HepG2 (cell line): ENCODE data around the gene OTOP3. TPM values are rescaled to one million over a fixed set of nuclear protein-coding genes. Genes with fewer than 3 reads are reported as not detected.
"Not testable (repeated sequence)": the region's sequence is repeated elsewhere in the genome, so short reads cannot be mapped to it uniquely, and the experiment has no call there.

Experiments used
- ATAC-seq: fragments of 200-7000 bp; cut with Tn5 transposase; 3 replicates; pipeline ENCODE4 v1.9.1; 2020; ENCODE audit warnings: mild to moderate bottlenecking, moderate library complexity
- BruUV-seq: library from RNA; stranded (reverse); fragments of 400-500 nt; replicated peaks from 2 replicates; lab custom pipeline; 2021; lab: Mats Ljungman, UMichigan
- CTCF ChIA-PET: fragments of 300-600 bp; formaldehyde crosslinking; extraction: SDS; loops from one replicate; lab custom pipeline; 2021; ENCODE audit warnings: low total read pairs, inconsistent platforms, low intra/inter-chr PET ratio; lab: Yijun Ruan, JAX
- POLR2A ChIA-PET: fragments of 350-600 bp; sonication (Branson Sonifier 250); formaldehyde crosslinking; loops from one replicate; lab custom pipeline; 2020; ENCODE audit warnings: antibody characterized with exemption, inconsistent platforms; lab: Yijun Ruan, JAX
- DNase-seq: peaks from one replicate; pipeline ENCODE4 v3.0.0-alpha.2; 2015; ENCODE audit warnings: low spot score
- FAIRE-seq: peaks from 3 replicates; lab custom pipeline; 2011; peaks lifted over from hg19 to GRCh38; lab: Jason Lieb, UNC
- H2AFZ ChIP-seq: one replicate; pipeline ENCODE4 v1.6.1; 2011; ENCODE audit warnings: low read length, inconsistent platforms
- H3K27ac ChIP-seq: fragments of 300-600 bp; 3 replicates; pipeline ENCODE4 v1.8.0; 2011; ENCODE audit warnings: mixed run types, mild to moderate bottlenecking, mixed read lengths, low read length, inconsistent platforms; ENCODE audit not compliant: insufficient read depth; ENCODE audit errors: extremely low read length
- H3K27me3 ChIP-seq, 2 experiments: fragments of 200-600 bp in 1 of 2; 2 replicates in 1 of 2; 3 replicates in 1 of 2; pipeline versions ENCODE4 v1.6.0 to v1.8.0; 2011; ENCODE audit warnings: low read length in 2 of 2, mild to moderate bottlenecking in 2 of 2, moderate library complexity in 2 of 2, inconsistent platforms in 1 of 2; ENCODE audit not compliant: insufficient read depth in 2 of 2, control insufficient read depth in 1 of 2
- H3K36me3 ChIP-seq, 2 experiments: fragments of 200-600 bp in 1 of 2; replicated peaks in 1 of 2; 2 replicates in 1 of 2; 3 replicates in 1 of 2; pipeline versions ENCODE4 v1.5.1 to v1.8.0; 2011; ENCODE audit warnings: low read length in 2 of 2, inconsistent platforms in 1 of 2; ENCODE audit not compliant: insufficient read depth in 2 of 2, control insufficient read depth in 1 of 2
- H3K4me1 ChIP-seq: 2 replicates; pipeline ENCODE4 v1.5.1; 2012; ENCODE audit warnings: low read length, inconsistent platforms; ENCODE audit not compliant: insufficient read depth
- H3K4me2 ChIP-seq: 2 replicates; pipeline ENCODE4 v1.6.0; 2011; ENCODE audit warnings: low read depth, low read length, inconsistent platforms
- H3K4me3 ChIP-seq, 3 experiments: fragments of 200-600 bp in 1 of 3; sonication (generic), shearing (Covaris generic) in 1 of 3; replicated peaks in 1 of 3; 2 replicates each; pipeline ENCODE4 v1.5.1; 2011 to 2016; ENCODE audit warnings: low read length in 3 of 3, inconsistent platforms in 2 of 3, low read depth in 2 of 3, mild to moderate bottlenecking in 2 of 3, control low read depth in 1 of 3, mixed read lengths in 1 of 3; ENCODE audit not compliant: insufficient read depth in 1 of 3
- H3K79me2 ChIP-seq: one replicate; pipeline ENCODE4 v1.6.1; 2011; ENCODE audit warnings: low read length, inconsistent platforms; ENCODE audit not compliant: insufficient read depth
- H3K9ac ChIP-seq: 2 replicates; pipeline ENCODE4 v1.6.0; 2011; ENCODE audit warnings: mild to moderate bottlenecking, low read depth, low read length, inconsistent platforms; ENCODE audit not compliant: insufficient read depth
- H3K9me3 ChIP-seq: 2 replicates; pipeline ENCODE4 v1.5.1; 2012; ENCODE audit warnings: mild to moderate bottlenecking, low read length
- H4K20me1 ChIP-seq: 2 replicates; pipeline ENCODE4 v1.6.0; 2011; ENCODE audit warnings: inconsistent platforms, mild to moderate bottlenecking, low read length, moderate library complexity; ENCODE audit not compliant: insufficient read depth
- CHCHD3 ChIP-seq: sonication (generic); formaldehyde crosslinking; IDR thresholded peaks from 2 replicates; pipeline ENCODE4 v1.8.0; 2022; ENCODE audit warnings: mild to moderate bottlenecking, missing genetic modification reagents, moderate library complexity
- GABPA ChIP-seq, 2 experiments: IDR thresholded peaks; 2 replicates each; pipeline ENCODE4 v1.6.1; 2011 to 2016; ENCODE audit warnings: low read depth in 2 of 2, low read length in 1 of 2, missing biosample characterization in 1 of 2, missing genetic modification characterization in 1 of 2
- IRF2 ChIP-seq: IDR thresholded peaks from 2 replicates; pipeline ENCODE4 v1.6.1; 2018; ENCODE audit warnings: missing genetic modification reagents, missing compliant biosample characterization
- KAT8 ChIP-seq: IDR thresholded peaks from 2 replicates; pipeline ENCODE4 v1.6.1; 2016; ENCODE audit warnings: missing genetic modification reagents, missing compliant biosample characterization
- MXD1 ChIP-seq: sonication (generic); formaldehyde crosslinking; IDR thresholded peaks from 2 replicates; pipeline ENCODE4 v1.4.0; 2020; ENCODE audit warnings: mild to moderate bottlenecking, missing genetic modification reagents
- MXI1 ChIP-seq: IDR thresholded peaks from 3 replicates; pipeline ENCODE4 v1.6.1; 2012; ENCODE audit warnings: low read depth, low read length, inconsistent platforms, borderline replicate concordance
- PHF20 ChIP-seq: sonication (generic); formaldehyde crosslinking; IDR thresholded peaks from 2 replicates; pipeline ENCODE4 v1.5.0; 2020; ENCODE audit warnings: mild to moderate bottlenecking, missing genetic modification reagents
- POGK ChIP-seq: sonication (generic); formaldehyde crosslinking; conservative IDR thresholded peaks from 2 replicates; pipeline ENCODE4 v1.8.0; 2022; ENCODE audit warnings: mild to moderate bottlenecking, moderate library complexity, missing genetic modification reagents
- RCOR2 ChIP-seq: IDR thresholded peaks from 2 replicates; pipeline ENCODE4 v1.6.1; 2016; ENCODE audit warnings: missing biosample characterization, missing genetic modification reagents
- TOE1 ChIP-seq: sonication (generic); formaldehyde crosslinking; IDR thresholded peaks from 2 replicates; pipeline ENCODE4 v1.4.0; 2020; ENCODE audit warnings: mild to moderate bottlenecking, missing genetic modification reagents
- ZBTB14 ChIP-seq: sonication (generic); formaldehyde crosslinking; IDR thresholded peaks from 2 replicates; pipeline ENCODE4 v1.4.0; 2020; ENCODE audit warnings: missing genetic modification reagents
- ZNF224 ChIP-seq: sonication (generic); formaldehyde crosslinking; IDR thresholded peaks from 2 replicates; pipeline ENCODE4 v1.5.0; 2020; ENCODE audit warnings: mild to moderate bottlenecking, missing genetic modification reagents
- ZNF296 ChIP-seq: sonication (generic); formaldehyde crosslinking; conservative IDR thresholded peaks from 2 replicates; pipeline ENCODE4 v1.5.0; 2020; ENCODE audit warnings: mild to moderate bottlenecking, missing genetic modification reagents
- ZNF331 ChIP-seq: sonication (generic); formaldehyde crosslinking; IDR thresholded peaks from 2 replicates; pipeline ENCODE4 v1.4.0; 2020; ENCODE audit warnings: missing genetic modification reagents
- ZNF430 ChIP-seq: sonication (generic); formaldehyde crosslinking; IDR thresholded peaks from 2 replicates; pipeline ENCODE4 v1.9.0; 2021; ENCODE audit warnings: mild to moderate bottlenecking, missing genetic modification reagents
- ZNF558 ChIP-seq: sonication (generic); formaldehyde crosslinking; IDR thresholded peaks from 2 replicates; pipeline ENCODE4 v1.9.0; 2022; ENCODE audit warnings: mild to moderate bottlenecking, missing genetic modification reagents, borderline replicate concordance
- ZNF576 ChIP-seq: sonication (generic); formaldehyde crosslinking; IDR thresholded peaks from 2 replicates; pipeline ENCODE4 v1.4.0; 2020; ENCODE audit warnings: mild to moderate bottlenecking, missing genetic modification reagents
- ZNF605 ChIP-seq: sonication (generic); formaldehyde crosslinking; IDR thresholded peaks from 2 replicates; pipeline ENCODE4 v1.8.0; 2022; ENCODE audit warnings: mild to moderate bottlenecking, missing genetic modification reagents
- ZNF720 ChIP-seq: sonication (generic); formaldehyde crosslinking; IDR thresholded peaks from 2 replicates; pipeline ENCODE4 v1.4.0; 2020; ENCODE audit warnings: missing genetic modification reagents
- ZNF879 ChIP-seq: sonication (generic); formaldehyde crosslinking; IDR thresholded peaks from 2 replicates; pipeline ENCODE4 v1.8.1; 2023; ENCODE audit warnings: missing genetic modification reagents
- WGBS: methylation state at CpG from one replicate; pipeline ENCODE4 v1.1.6; 2017; ENCODE audit warnings: low lambda C conversion rate; 5-methylcytosine and 5-hydroxymethylcytosine counted together
- in situ Hi-C: cut with HindIII; loops from 2 replicates; pipeline ENCODE4 v1.10.0; 2017; ENCODE audit warnings: low pct_unique_long_range_greater_than_20kb; ENCODE audit not compliant: extremely low pct_ligation_motif_present
- intact Hi-C: fragments of 100-400 bp; cut with micrococcal nuclease; formaldehyde crosslinking; loops from one replicate; pipeline ENCODE4 v1.10.0; 2022; ENCODE audit not compliant: unreplicated experiment
- polyA plus RNA-seq, 8 experiments: library from polyadenylated mRNA; depleted of rRNA in 3 of 8; stranded (reverse) in 7 of 8; unstranded in 1 of 8; fragments of >200 nt; fragmentation: Illumina TruSeq in 4 of 8; extraction: Trizol in 4 of 8; gene quantifications; 2 replicates each; pipeline versions ENCODE4 v1.2.1 to v1.2.3, GENCODE V29; 2011 to 2016; ENCODE audit warnings: low read depth in 4 of 8, missing spikeins in 1 of 8, mixed read lengths in 1 of 8; ENCODE audit not compliant: insufficient read depth in 1 of 8
- total RNA-seq, 5 experiments: library from RNA; depleted of rRNA; stranded (reverse); fragments of >200 nt; fragmentation: Illumina TruSeq; extraction: Trizol; gene quantifications; 2 replicates each; pipeline ENCODE4 v1.2.3, GENCODE V29; 2016; ENCODE audit warnings: low read depth in 1 of 5

OTOP3 gene
- total and polyA plus RNA-seq, 2 of the 13 experiments (the other 11 are each of a cell fraction or from before 2014, with no cell fraction given): not detected

- DNase-seq, H3K9me3 ChIP-seq, CTCF ChIA-PET, H4K20me1 ChIP-seq, H3K79me2 ChIP-seq, BruUV-seq, in situ Hi-C loops, H3K36me3 ChIP-seq: not testable (repeated sequence)
- POLR2A ChIA-PET: interaction anchor here (0.7 to 3.0 kb wide), 8 partner anchors 8 to 53 kb away, joined by 3 to 32 read pairs (median 4); partner anchors contain the start of genes HID1 and MRPL58
- Histone ChIP-seq H2AFZ (peak overlapping the region; percentile 70), H3K4me2 (peak overlapping the region; percentile 94), H3K9ac (peak overlapping the region; percentile 68), H3K4me3 (peak overlapping the region; percentile 72 to 88 (median 76)), H3K27ac (peak overlapping the region; percentile 29), H3K27me3 (peaks cover 0 to 14% of the 10 kb centered on the region in 2 experiments; a peak in 3 of 5 replicates), H3K4me1 (peaks cover 34% of the 10 kb centered on the region)
- intact Hi-C loops: loop anchor here (1.0 to 2.0 kb wide), 2 partner anchors 21 to 52 kb away; no protein-coding TSS in a partner anchor
- FAIRE-seq (peak; percentile 30), ATAC-seq (peak; percentile 16)
- WGBS: 34% methylated on average over 10 of the region's 14 CpGs
- TF ChIP-seq ZNF605 (CRISPR knock-in tag) (peak; percentile 20; the same call in 1 of the 2 replicates), MXI1 (0 out of 3 replicates have a peak, but pooled peaks have one; percentile 4), ZNF720 (peak; percentile 35; the same call in 1 of the 2 replicates), ZNF224 (CRISPR knock-in tag) (0 out of 2 replicates have a peak, but pooled peaks have one; percentile 21), KAT8 (peak; percentile 46; the same call in 1 of the 2 replicates), TOE1 (0 out of 2 replicates have a peak, but pooled peaks have one; percentile 38), ZNF558 (CRISPR knock-in tag) (0 out of 2 replicates have a peak, but pooled peaks have one; percentile 88), MXD1 (peak; percentile 5; the same call in 1 of the 2 replicates), CHCHD3 (CRISPR knock-in tag) (peak; percentile 8; the same call in 1 of the 2 replicates), ZNF430 (CRISPR knock-in tag) (peak; percentile 52; the same call in 1 of the 2 replicates), RCOR2 (0 out of 2 replicates have a peak, but pooled peaks have one; percentile 4), ZNF879 (CRISPR knock-in tag) (0 out of 2 replicates have a peak, but pooled peaks have one; percentile 20), POGK (CRISPR knock-in tag) (0 out of 2 replicates have a peak, but pooled peaks have one; percentile 2), GABPA (IDR thresholded peaks at IDR 0.05; ENCODE audit: low read depth, low read length) (peak; percentile 23; the same call in 1 of the 2 replicates), GABPA (CRISPR knock-in tag; IDR thresholded peaks at IDR 0.05; ENCODE audit: low read depth) (peak; percentile 47), ZNF296 (CRISPR knock-in tag) (peak; percentile 11), PHF20 (peak; percentile 53; the same call in 1 of the 2 replicates), ZBTB14 (CRISPR knock-in tag) (peak; percentile 6; the same call in 1 of the 2 replicates), ZNF331 (CRISPR knock-in tag) (0 out of 2 replicates have a peak, but pooled peaks have one; percentile 3), ZNF576 (CRISPR knock-in tag) (0 out of 2 replicates have a peak, but pooled peaks have one; percentile 4), IRF2 (CRISPR knock-in tag) (peak; percentile 7; the same call in 1 of the 2 replicates)
Observed at GRCh38 chr17:74982663-74983313, 47.1 kb downstream of the OTOP3 start.
